ENCODE results near the gene STRN3.
"Not testable (repeated sequence)": the region's sequence is repeated elsewhere in the genome, so short reads cannot be mapped to it uniquely, and the experiment has no call there.

Gene STRN3

DNA sequence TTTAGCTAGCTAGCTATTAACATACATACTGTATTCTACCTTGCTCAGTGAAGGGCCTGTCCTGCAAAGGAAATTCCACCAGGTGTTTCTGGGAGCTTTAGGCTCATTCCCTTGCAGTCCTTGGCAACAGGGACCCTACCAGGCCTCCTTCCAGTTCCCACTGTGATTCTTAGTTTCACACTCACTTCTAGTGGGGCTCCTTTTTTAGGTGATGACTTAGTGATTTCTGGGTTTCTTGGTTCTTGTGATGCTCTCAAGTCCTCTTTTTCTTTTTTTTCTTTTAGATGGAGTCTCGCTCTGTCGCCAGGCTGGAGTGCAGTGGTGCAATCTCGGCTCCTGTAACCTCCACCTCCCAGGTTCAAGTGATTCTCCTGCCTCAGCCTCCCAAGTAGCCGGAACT is 10.4 kb upstream of the STRN3 start:
- no peak for DNase-seq (ENCODE audit: low spot score)

DNA sequence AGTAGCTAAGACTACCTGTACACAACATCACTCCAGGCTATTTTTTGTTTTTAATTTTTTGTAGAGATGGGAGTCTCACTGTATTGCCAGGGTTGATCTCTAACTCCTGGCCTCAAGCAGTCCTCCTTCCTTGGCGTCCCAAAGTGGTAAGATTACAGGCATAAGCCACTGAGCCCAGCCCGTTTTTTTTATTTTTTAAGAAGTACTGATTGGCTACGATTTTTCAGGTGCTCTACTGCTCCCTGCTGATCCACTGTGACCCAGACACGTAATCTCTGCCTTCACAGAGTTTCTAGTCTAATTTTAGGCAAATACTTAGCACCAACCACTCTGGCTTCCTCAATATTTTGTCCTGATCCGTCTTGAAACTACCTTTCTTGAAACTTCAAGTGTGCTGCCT is 4.3 kb upstream of the STRN3 start:
- no peak for DNase-seq (ENCODE audit: low spot score)

DNA sequence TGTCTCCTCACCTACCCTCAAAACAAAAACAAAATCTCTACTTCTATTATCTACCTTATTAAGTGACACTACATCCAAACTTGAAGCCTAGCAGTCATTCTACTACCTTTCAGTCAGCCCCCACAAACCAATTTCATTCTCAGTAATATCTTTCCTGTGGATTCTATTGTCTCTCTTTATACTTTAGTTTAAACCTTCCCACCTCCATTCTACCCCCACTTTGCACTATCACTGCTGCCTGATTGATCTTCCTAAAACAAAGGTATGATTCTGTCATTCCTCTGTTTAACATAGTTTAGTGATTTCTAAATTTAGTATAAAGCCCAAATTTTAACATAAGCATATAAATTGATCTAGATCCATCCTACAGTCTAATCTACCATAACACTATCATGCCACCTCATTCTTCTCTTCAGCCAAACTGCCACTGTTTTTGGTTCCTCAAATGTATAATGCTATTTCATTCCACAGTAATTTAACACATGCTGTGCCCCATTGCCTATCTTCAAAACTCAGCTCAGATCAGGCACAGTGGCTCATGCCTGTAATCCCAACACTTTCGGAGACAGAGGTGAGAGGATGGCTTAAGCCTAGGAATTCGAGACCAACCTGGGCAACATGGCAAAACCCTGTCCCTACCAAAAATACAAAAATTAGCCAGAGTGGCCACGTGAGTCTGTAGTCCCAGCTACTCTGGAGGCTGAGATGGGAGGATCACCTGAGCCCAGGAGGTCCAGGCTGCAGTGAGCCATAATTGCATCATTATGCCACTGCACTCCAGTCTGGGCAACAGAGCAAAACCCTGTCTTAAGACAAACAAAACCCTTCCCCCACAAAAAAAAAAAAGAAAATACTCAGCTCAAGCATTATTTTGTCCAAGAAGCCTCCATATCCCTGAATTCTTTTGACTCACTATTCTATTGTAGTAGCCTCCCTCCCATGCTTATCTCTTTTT is 3.1 kb upstream of the STRN3 start:
- DNase-seq (ENCODE audit: low spot score): no peak

DNA sequence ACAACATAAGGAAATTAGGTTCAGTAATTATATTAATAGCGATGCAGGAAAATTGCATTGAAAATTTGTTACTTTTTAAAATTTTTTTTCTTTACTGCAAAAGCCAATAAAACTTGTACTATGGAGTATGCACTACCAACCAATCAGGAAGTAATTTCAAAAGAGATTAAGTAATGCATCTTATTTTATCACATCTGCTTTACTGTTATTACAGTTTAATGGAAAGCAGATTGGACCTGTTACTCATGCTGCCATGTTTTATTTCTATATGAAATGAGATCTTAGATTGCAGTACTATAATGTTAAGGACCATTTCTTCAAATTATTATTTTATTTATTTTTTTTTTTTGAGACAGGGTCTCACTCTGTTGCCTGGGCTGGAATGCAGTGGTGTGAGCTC is 1.7 kb upstream of the STRN3 start:
- no peak for DNase-seq (ENCODE audit: low spot score)

DNA sequence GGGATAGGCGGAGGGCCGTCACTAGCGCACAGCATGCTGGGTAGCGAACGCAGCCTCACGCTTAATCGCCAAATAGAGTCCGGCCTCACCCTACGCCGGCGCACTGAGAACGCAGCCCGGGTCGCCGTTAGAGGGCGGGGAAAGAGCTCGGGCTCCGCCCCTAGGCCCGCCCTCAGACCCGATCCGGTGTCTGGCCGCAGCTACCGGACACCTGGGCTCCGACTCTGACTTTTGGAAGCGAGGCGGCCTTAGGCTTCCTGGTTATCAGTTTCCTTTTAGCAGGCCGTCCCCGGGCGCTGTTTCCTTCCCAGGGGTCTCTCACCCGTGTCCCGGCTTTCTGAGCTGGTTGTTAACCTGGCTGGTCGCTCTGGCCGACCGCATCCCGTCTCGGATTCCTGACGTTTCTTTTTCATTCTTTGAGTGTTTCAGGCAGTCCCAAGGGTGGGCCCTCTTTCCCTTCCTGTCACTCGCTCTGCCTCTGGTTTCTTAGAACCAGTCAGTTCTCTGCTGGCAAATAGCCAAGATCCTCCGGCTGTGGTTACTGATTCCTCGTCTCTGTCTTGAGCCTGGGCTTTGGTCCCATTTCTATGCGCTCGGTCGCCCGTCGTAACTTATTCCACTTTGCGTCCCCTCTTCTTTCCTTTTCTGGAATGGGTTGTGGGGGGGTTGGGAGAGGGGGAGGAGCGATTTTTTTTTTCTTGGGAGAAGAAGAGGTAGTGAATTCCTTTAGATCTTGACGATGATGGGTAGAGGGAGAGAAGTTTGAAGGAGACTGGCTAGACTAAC is 464 bp upstream of the STRN3 start:
- peak; percentile 86 for DNase-seq (ENCODE audit: low spot score)

DNA sequence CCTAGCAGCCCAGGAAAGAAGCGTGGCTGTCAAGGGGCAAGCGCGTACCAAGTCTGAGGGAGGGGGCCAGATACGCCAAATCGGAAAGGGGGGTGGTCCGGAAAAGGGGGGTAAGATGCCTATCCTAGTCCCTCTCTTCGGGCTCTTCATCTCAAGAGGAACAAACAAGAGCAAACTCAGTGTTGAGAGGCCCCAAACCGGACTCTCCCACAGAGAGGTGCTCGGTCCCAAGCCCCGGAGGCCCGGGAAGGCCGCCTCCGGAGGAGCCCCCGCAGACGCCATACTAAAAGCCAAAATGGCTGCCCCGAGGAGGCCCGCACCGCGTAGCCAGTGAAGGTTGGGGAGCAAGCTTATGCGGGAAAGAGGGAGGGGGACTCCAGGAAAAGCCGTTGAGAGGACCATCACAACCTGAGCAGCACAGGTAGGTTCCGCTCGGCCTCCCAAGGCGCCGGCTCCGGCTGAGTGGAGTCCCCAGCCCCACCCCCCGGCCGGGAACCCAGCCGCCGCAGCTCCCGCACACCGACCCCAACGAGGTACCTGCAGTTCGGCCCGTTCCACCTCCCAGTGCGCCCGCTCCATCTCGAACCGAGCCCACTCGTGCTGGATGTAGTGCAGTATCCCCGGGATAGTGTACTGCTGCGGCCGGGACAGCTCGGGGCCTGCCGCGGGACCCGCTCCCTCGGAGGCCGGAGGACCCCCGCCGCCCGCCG is 657 bp downstream of the STRN3 start, which contains the start of gene AP4S1:
TSS of gene AP4S1 (plus strand) at position 283 of the 710 bp plus-strand sequence. CDS start 40,548 bp downstream, outside the sequence.
- DNase-seq (ENCODE audit: low spot score): peak; percentile 28

DNA sequence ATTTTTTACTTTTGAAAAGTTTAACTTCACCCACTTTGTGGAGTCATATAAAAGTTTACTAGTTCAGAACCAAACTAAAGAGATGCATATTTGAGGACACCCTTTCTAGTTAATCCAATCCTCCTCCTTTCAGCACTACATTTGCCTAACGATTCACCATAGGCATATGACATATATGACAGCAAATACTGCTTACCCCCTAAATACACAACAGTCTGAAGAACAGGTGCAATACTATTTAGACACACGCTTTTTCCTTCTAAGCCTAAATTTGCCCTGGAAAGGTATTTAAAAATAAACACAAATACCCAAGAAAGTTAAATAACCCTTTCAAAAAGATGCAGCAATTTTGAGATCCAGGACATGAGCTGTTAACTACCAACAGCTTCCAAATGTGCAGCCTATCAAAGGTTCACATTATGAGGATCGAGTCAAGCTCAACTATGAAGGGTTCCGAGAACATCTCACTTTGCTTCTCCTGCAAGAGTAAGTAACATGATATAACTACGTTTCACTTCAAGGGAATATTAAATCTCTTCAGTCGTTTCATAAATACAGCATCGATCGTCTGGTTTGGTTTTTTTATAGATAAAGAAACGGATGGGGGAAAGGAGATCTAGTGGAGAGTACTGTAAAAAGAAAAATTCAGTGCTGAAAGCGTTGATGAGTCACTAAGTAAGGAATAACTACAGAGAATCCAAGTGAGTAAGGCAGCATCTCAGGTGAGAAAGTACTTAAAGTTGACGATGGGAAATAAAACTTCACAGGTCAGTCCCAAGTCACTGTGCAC is 1.4 kb downstream of the STRN3 start:
- DNase-seq (ENCODE audit: low spot score): peak; percentile 10

DNA sequence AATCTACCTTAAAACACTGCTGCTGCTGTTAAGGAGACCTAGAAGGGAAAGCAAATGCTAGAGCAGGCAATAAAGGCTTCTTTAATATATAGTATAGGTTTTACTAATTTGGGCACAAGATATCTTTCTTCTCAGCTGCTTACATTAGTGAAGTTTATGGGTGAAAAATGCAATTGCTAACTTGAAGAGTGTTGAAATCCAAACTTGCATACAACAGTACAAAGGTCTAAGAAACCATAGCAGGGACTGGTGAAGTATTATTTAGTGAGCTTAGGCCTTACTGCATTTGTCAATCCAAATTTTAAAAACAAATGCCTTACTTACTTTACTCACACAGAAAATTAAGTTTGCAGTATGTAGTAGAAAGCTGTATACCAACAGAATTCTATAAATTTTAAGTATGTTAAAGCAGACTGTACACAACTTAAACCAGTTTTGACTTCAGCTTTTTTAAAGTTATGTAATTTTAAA is 2.1 kb downstream of the STRN3 start:
- DNase-seq (ENCODE audit: low spot score): no peak

DNA sequence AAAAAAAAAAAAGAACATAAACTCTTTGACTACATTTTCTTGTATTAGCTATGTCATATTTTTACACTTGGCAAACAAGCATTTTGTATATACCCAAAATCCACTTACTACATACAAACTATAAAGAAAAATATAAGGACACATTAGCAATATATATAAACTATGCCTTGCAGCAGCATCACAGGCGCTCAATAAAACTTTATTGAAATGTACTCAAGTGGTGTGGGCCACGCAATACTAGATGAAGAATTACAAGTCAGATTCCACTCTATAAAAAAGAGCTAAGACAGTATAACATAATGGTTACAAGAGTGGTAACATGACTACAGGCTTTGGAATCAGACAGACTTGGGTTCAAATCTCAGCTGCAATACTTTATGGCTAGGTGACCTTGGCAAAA is 3.8 kb downstream of the STRN3 start:
- no peak for DNase-seq (ENCODE audit: low spot score)

DNA sequence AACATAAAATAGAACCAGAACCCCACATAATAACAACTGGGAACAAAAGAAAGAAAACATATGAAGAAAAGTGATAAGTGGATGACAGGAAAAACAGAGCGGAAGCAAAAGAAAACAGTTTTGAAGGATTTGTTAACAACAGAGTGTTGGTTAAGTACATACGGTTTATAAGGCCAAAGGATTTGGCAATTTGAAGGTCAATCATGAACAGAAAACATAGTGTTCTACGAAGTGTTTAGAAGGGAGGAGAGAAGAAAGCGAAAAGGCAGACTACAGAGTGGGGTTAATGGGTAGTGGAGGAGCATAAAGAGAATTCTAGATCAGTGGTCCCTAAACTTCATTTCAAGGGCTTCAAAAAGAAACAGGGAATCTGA is 4.6 kb downstream of the STRN3 start:
- DNase-seq (ENCODE audit: low spot score): no peak

DNA sequence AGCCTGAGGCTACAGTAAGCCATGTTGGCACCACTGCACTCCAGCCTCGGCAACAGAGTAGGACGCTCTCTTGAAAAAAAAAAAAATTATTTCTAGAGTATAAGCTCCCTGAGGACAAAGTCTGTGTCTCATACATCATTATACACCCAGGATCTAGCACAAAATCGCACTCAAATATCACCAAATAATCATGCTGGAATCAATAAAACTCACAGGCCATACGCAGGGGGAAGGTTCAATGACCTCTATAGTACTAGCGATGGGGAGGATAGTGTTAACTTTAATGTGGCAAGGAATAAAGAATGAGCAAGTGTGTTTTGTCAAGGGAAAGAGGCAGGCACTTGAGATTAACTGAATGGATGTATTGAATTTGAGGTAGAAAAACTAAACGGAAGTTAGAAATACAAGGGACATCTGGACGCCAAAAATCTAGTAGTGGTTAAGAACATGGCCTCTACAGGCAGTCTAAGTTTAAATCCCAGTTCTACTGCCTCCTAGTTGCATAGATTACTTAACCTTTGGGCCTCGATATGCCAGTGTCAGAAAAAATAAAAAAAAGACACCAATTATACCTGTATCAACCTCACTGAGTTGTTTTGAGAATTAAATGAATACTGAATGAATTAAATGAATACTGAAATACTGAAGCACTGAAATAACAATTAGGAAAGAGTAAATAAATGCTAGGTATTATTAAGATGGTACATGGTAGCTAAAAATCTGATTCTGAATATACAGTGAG is 5.2 kb downstream of the STRN3 start:
- no peak for DNase-seq (ENCODE audit: low spot score)

DNA sequence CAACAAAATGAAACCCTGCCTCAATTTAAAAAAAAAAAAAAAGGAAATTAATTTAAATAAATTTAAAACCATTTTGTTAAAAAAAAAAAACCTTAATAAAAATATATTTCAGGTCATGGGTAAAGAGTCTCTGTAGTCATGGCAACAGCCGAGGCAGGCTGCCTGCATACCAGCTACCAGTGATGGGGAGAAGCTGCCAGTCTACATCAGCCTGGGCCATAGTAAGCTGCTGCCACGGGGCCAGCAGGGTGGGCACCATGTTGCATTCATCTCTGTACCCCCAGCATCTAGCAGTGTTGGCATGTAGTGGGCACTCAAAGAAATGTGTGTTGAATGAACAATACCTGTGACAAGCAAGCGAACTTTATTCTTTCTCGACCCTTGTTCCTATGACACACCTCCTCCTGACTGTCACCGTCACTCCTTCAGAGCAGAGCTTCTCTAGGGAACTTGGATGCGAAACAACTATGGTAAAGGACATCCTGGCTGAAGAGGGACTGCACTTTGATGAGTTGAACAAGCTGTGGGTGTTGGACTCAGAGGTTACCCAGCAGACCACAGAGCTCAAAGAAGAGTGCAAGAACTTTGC is 8.0 kb downstream of the STRN3 start:
- DNase-seq (ENCODE audit: low spot score): no peak

DNA sequence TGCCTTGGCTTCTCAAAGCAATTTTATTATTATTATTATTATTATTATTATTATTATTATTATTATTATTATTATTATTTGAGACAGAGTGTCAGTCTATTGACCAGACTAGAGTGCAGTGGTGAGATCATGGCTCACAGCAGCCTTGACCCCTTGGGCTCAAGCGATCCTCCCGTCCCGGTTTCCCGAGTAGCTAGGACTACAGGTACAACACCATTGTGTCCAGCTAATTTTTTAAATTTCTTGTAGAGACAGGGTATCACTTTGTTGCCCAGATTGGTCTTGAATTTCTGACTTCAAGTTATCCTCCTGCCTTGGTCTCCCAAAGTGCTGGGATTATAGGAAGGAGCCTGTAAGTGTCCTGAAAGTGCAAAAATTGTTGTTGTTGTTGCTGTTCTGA is 12.3 kb downstream of the STRN3 start:
- no peak for DNase-seq (ENCODE audit: low spot score)

DNA sequence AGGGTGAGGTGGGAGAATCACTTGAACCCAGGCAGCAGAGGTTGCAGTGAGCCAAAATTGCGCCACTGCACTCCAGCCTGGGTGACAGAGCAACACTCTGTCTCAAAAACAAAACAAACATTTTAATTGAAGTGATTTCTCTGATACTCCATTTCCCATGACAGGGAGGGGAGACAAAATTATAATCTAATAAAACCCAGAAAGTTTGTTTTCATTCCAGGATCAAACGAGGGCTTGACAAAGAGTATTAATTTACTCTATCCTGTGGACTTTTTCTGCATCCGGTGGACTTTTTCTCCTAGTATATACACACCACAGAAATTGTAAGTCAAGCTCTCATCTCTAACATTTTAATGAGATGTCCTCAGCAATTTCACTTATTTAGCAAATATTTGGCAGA is 15.2 kb downstream of the STRN3 start:
- no peak for DNase-seq (ENCODE audit: low spot score)

DNA sequence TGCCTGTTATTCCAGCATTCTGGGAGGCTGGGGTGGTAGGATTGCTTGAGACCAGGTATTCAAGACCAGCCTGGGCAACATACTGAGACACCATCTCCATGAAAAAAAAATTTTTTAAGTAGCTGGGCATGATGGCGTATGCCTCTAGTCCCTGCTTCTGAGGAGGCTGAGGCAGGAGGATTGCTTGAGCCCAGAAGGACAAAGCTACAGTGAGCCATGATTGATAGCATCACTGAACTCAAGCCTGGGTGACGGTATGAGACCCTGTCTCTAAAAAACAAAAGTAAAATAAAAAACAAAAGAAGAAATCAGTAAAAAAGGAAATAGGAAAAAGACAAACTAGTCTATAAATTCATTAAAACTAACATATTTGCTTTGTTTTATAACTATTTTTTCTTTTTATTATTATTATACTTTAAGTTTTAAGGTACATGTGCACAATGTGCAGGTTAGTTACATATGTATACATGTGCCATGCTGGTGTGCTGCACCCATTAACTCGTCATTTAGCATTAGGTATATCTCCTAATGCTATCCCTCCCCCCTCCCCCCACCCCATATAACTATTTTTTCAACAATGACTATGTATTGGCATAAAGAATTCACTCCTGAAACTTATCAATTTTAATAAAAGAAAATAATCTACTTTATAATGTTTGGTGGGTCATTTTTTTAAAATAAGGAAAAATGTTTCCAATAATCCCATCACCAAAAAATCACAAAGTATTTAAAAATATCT is 16.2 kb downstream of the STRN3 start:
- DNase-seq (ENCODE audit: low spot score): no peak

DNA sequence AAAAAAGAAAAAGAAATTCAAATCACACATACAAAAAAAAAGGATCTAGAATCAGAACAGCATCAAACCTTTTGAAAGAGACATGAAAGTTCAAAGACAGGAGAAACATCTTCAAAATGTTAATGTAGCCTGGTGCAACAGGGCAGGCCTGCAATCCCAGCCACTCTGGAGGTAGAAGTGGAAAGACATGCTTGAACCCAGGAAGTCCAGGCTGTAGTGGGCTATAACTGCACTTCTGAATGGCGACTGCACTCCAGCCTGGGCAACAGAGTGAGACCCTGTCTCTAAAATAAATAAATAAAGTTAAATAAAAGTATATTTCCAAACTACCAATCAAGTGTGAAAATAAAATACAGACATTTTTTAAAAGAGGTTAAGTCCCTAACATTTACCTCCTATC is 19.5 kb downstream of the STRN3 start:
- no peak for DNase-seq (ENCODE audit: low spot score)

DNA sequence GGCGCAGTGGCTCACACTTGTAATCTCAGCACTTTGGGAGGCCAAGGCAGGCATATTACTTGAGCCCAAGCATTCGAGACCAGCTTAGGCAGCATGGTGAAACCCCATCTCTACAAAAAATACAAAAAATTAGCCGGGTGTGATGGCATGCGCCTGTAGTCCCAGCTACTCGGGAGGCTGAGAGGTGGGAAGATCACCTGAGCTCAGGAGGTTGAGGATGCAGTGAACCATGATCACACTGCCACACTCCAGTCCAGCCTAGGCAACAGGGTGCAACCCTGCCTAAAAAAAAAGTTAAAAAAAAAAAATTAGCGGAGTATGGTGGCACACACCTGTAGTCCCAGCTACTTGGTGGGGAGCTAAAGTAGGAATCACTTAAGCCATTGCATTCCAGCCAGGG is 22.2 kb downstream of the STRN3 start:
- not testable (repeated sequence) for DNase-seq (ENCODE audit: low spot score)

DNA sequence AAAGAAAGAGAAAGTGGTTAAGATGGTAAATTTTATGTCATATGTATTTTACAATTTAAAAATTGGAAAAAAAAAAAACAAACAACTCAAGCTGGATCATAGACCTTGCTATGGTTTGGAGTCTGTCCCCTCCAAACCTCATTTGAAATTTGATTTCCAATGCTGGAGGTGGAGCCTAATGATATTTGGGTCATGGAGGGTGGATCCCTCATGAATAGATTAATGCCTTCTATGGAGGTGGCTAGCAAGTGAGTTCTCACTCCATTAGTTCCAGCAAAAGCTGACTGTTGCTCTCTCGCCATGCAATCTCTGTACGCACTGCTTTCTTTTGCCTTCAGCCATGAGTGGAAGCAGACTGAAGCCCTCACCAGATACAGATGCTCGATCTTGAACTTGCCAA is 22.9 kb downstream of the STRN3 start:
- no peak for DNase-seq (ENCODE audit: low spot score)

DNA sequence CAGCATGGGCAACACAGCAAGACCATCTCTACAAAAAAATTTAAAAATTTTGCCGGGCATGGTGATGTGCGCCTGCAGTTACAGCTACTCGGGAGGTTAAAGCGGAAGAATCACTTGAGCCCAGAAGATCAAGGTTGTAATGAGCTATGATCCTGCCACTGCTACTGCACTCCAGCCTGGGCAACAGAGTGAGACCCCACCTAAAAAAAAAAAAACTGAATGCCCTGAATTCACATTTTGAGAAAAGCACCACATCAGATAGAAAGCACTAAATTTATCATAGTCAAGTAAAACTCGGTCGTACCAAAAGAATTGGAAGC is 24.9 kb downstream of the STRN3 start:
- DNase-seq (ENCODE audit: low spot score): no peak
